Natural killer cell (primary cell): Measurements from ENCODE around the gene PPP2R5C. TPM values are rescaled to one million over a fixed set of nuclear protein-coding genes. Genes with fewer than 3 reads are reported as not detected.
A peak's percentile ranks its signal among the peaks of the same experiment; 100 is the strongest.

Source experiments
- ATAC-seq, 3 donors: fragments of 150-1000 bp in 2 of 3; fragments of 200-7000 bp in 1 of 3; cut with Tn5 transposase; 1 replicate in 1 of 3; 2 replicates in 2 of 3; pipeline ENCODE4 v1.10.0; 2021; ENCODE audit warnings: mild to moderate bottlenecking in 2 of 3, moderate library complexity in 2 of 3
- DNase-seq, 2 donors: peaks; one replicate each; pipeline versions ENCODE4 v3.0.0 to v3.0.0-alpha.2; 2013 to 2021; ENCODE audit warnings: mixed read lengths in 1 of 2
- H3K27ac ChIP-seq: one replicate; pipeline ENCODE4 v1.5.1; 2013; ENCODE audit warnings: mild to moderate bottlenecking, low read length
- H3K27me3 ChIP-seq: one replicate; pipeline ENCODE4 v1.6.1; 2013; ENCODE audit warnings: low read length; ENCODE audit not compliant: control insufficient read depth, insufficient read depth
- H3K36me3 ChIP-seq: one replicate; pipeline ENCODE4 v1.6.1; 2013; ENCODE audit warnings: low read length; ENCODE audit not compliant: control insufficient read depth, insufficient read depth
- H3K4me1 ChIP-seq: one replicate; pipeline ENCODE4 v1.6.1; 2013; ENCODE audit warnings: low read length; ENCODE audit not compliant: control insufficient read depth, insufficient read depth
- H3K4me3 ChIP-seq: one replicate; pipeline ENCODE4 v1.5.1; 2013; ENCODE audit warnings: low read length
- H3K9me3 ChIP-seq: one replicate; pipeline ENCODE4 v1.6.1; 2013; ENCODE audit warnings: low read length; ENCODE audit not compliant: control insufficient read depth, insufficient read depth
- H3K27ac Mint-ChIP-seq, 2 donors: one replicate each; pipeline ENCODE4 v1.8.0; 2022; ENCODE audit warnings: mild to moderate bottlenecking in 2 of 2, mixed read lengths in 2 of 2, moderate library complexity in 1 of 2
- H3K27me3 Mint-ChIP-seq, 2 donors: one replicate each; pipeline ENCODE4 v1.8.0; 2022; ENCODE audit warnings: low read depth in 2 of 2, mixed read lengths in 2 of 2
- H3K36me3 Mint-ChIP-seq: one replicate; pipeline ENCODE4 v1.8.0; 2022; ENCODE audit warnings: mixed read lengths
- H3K4me1 Mint-ChIP-seq, 2 donors: one replicate each; pipeline ENCODE4 v1.8.0; 2022; ENCODE audit warnings: mixed read lengths in 2 of 2
- H3K4me3 Mint-ChIP-seq: one replicate; pipeline ENCODE4 v1.8.0; 2022; ENCODE audit warnings: mild to moderate bottlenecking, moderate library complexity, mixed read lengths
- H3K9me3 Mint-ChIP-seq, 2 donors: one replicate each; pipeline ENCODE4 v1.8.0; 2022; ENCODE audit warnings: mixed read lengths in 2 of 2
- WGBS: methylation state at CpG from one replicate; pipeline ENCODE4 v1.1.7; 2013; ENCODE audit warnings: missing lambda C conversion rate; ENCODE audit not compliant: insufficient coverage; 5-methylcytosine and 5-hydroxymethylcytosine counted together
- intact Hi-C: fragments of 100-400 bp; cut with micrococcal nuclease; formaldehyde crosslinking; loops from one replicate; pipeline ENCODE4 v1.14.2; 2022
- total RNA-seq, 4 donors: library from RNA; stranded (reverse); fragments of 120-200 nt in 1 of 4; gene quantifications; one replicate each; pipeline versions ENCODE4 v1.2.3 to v1.2.4, GENCODE V29; 2013 to 2022
- TF ChIP-seq, protein P1 (sequence below): fragments of 200-600 bp; IDR thresholded peaks from one replicate; pipeline ENCODE4 v1.8.0; 2022; ENCODE audit warnings: antibody characterized with exemption

The PPP2R5C gene
- total RNA-seq, 3 donors from 2014 or later (not counting 1 experiment from before 2014, with no cell fraction given), result 716 to 779 (median 736) TPM

DNA sequence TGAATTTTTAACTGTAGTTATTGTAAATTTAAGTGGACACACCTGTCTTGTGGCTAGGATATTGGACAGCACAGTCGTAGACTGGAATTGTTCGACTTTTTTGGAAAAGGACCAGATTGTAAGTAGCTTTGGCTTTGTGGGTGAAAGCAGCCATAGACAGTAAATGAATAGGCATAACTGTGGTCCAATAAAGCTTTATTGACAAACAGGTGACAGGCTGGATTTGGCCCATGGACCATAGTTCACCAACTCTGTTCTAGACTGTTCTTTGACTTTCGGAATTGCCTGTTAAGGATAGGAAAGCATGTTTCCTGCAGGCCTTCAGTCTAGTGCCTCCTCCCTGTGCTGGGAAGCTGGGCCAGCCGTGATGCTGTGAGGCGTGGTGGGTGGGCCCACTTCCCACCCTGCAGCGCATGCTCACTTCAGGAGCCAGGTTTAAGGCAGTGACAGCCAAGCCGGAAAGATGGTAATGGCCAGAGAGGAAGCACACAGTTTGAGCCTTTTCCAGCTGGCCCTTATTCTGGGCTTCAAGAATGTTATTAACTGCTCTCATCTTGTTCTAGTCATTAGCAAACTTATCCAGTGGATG, 51.8 kb downstream of the PPP2R5C start:
- Mint-ChIP-seq H3K4me1 (peaks cover 83 to 86% of the 10 kb centered on the region in 2 donors), H3K9me3 (no peaks in the 10 kb centered on the region), H3K36me3 (peaks cover 6% of the 10 kb centered on the region), H3K27ac (peak overlapping the region; percentile 97 to 99), H3K27me3 (no peaks in the 10 kb centered on the region), H3K4me3 (peak overlapping the region; percentile 98)
- Histone ChIP-seq H3K4me3 (no peak overlapping the region), H3K4me1 (peaks cover 57% of the 10 kb centered on the region), H3K27ac (peak overlapping the region; percentile 98), H3K9me3 (no peaks in the 10 kb centered on the region), H3K27me3 (no peaks in the 10 kb centered on the region), H3K36me3 (peaks cover 15% of the 10 kb centered on the region)
- TF ChIP-seq, protein P1, sequence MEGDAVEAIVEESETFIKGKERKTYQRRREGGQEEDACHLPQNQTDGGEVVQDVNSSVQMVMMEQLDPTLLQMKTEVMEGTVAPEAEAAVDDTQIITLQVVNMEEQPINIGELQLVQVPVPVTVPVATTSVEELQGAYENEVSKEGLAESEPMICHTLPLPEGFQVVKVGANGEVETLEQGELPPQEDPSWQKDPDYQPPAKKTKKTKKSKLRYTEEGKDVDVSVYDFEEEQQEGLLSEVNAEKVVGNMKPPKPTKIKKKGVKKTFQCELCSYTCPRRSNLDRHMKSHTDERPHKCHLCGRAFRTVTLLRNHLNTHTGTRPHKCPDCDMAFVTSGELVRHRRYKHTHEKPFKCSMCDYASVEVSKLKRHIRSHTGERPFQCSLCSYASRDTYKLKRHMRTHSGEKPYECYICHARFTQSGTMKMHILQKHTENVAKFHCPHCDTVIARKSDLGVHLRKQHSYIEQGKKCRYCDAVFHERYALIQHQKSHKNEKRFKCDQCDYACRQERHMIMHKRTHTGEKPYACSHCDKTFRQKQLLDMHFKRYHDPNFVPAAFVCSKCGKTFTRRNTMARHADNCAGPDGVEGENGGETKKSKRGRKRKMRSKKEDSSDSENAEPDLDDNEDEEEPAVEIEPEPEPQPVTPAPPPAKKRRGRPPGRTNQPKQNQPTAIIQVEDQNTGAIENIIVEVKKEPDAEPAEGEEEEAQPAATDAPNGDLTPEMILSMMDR, result no peak
- intact Hi-C loops, result no loop called here
- 81% methylated on average over 7 of the region's 7 CpGs for WGBS
- peak in 1 of 2 donors; percentile 40 for DNase-seq
- ATAC-seq, result no peak

- Mint-ChIP-seq H3K27me3 (no peaks in the 10 kb centered on the region), H3K4me3 (peak overlapping the region; percentile 72), H3K4me1 (peaks cover 85 to 87% of the 10 kb centered on the region in 2 donors), H3K36me3 (peaks cover 6% of the 10 kb centered on the region), H3K9me3 (no peaks in the 10 kb centered on the region), H3K27ac (peak overlapping the region; percentile 97 to 99)
- peaks cover 15% of the 10 kb centered on the region for H3K36me3 ChIP-seq
- H3K27ac ChIP-seq, result peak overlapping the region; percentile 98
- no peak for ATAC-seq
- no CpG with 5 or more reads among the region's 1 CpG for WGBS
- peaks cover 61% of the 10 kb centered on the region for H3K4me1 ChIP-seq
- DNase-seq, result no peak
- no peaks in the 10 kb centered on the region for H3K9me3 ChIP-seq
- H3K27me3 ChIP-seq, result no peaks in the 10 kb centered on the region
- TF ChIP-seq, protein P1, result no peak
- H3K4me3 ChIP-seq, result no peak overlapping the region
- intact Hi-C loops, result no loop called here
These were observed 52.3 kb downstream of the PPP2R5C start for GRCh38 chr14:101813833-101814232.

GRCh38 chr14:101814934-101815333, 53.4 kb downstream of the PPP2R5C start:
- H3K27ac Mint-ChIP-seq, result peak overlapping the region; percentile 97 to 99
- peaks cover 90% of the 10 kb centered on the region in 2 donors for H3K4me1 Mint-ChIP-seq
- intact Hi-C loops, result no loop called here
- Histone ChIP-seq H3K9me3 (no peaks in the 10 kb centered on the region), H3K4me1 (peaks cover 72% of the 10 kb centered on the region), H3K27me3 (no peaks in the 10 kb centered on the region), H3K4me3 (no peak overlapping the region), H3K27ac (peak overlapping the region; percentile 98), H3K36me3 (peaks cover 15% of the 10 kb centered on the region)
- 66% methylated on average over 5 of the region's 5 CpGs for WGBS
- DNase-seq (peak in 1 of 2 donors; percentile 38), ATAC-seq (no peak)
- no peaks in the 10 kb centered on the region for H3K9me3 Mint-ChIP-seq
- H3K27me3 Mint-ChIP-seq, result no peaks in the 10 kb centered on the region
- H3K4me3 Mint-ChIP-seq, result peak overlapping the region; percentile 72
- TF ChIP-seq, protein P1, result no peak
- H3K36me3 Mint-ChIP-seq, result peaks cover 6% of the 10 kb centered on the region

- H3K27ac Mint-ChIP-seq, result peak overlapping the region; percentile 97 to 99
- DNase-seq (peak in 1 of 2 donors; percentile 68), ATAC-seq (no peak)
- H3K27me3 ChIP-seq, result no peaks in the 10 kb centered on the region
- no peaks in the 10 kb centered on the region for H3K9me3 Mint-ChIP-seq
- H3K27ac ChIP-seq, result peak overlapping the region; percentile 98
- H3K4me3 ChIP-seq, result no peak overlapping the region
- intact Hi-C loops, result no loop called here
- 73% methylated on average over 9 of the region's 10 CpGs for WGBS
- H3K9me3 ChIP-seq, result no peaks in the 10 kb centered on the region
- no peaks in the 10 kb centered on the region for H3K27me3 Mint-ChIP-seq
- TF ChIP-seq, protein P1, result no peak
- peaks cover 6% of the 10 kb centered on the region for H3K36me3 Mint-ChIP-seq
- H3K4me1 ChIP-seq, result peaks cover 80% of the 10 kb centered on the region
- peaks cover 86% of the 10 kb centered on the region in 2 donors for H3K4me1 Mint-ChIP-seq
- H3K4me3 Mint-ChIP-seq, result peak overlapping the region; percentile 72
- peaks cover 15% of the 10 kb centered on the region for H3K36me3 ChIP-seq
These were observed 54.5 kb downstream of the PPP2R5C start for GRCh38 chr14:101815994-101816393.
